Activated CD4-positive, alpha-beta memory T cell treated with anti-CD3 and anti-CD28 coated beads, Interleukin-2, amount 10 ng/mL, durations not matched to agents 7 days and 5 days (primary cell): ENCODE results near the gene PSMB3. TPM values are rescaled to one million over a fixed set of nuclear protein-coding genes. Genes with fewer than 3 reads are reported as not detected.

ENCODE experiments used
- CTCF ChIA-PET: fragments of 350-600 bp; sonication (Branson Sonifier 250); formaldehyde crosslinking; loops from one replicate; lab custom pipeline; 2021; ENCODE audit warnings: antibody characterized with exemption, inconsistent platforms; lab: Charles Lee
- POLR2A ChIA-PET: fragments of 350-600 bp; sonication (Branson Sonifier 250); formaldehyde crosslinking; loops from one replicate; lab custom pipeline; 2021; ENCODE audit warnings: antibody characterized with exemption; lab: Charles Lee
- DNase-seq: peaks from one replicate; pipeline ENCODE4 v3.0.0-alpha.2; 2020
- H3K27ac Mint-ChIP-seq: one replicate; pipeline ENCODE4 v1.8.0; 2021; ENCODE audit warnings: mild to moderate bottlenecking, mixed read lengths
- H3K27me3 Mint-ChIP-seq: one replicate; pipeline ENCODE4 v1.8.0; 2021; ENCODE audit warnings: mixed read lengths
- H3K36me3 Mint-ChIP-seq: one replicate; pipeline ENCODE4 v1.8.0; 2021; ENCODE audit warnings: low read depth, mixed read lengths
- H3K4me1 Mint-ChIP-seq: one replicate; pipeline ENCODE4 v1.8.0; 2021; ENCODE audit warnings: mixed read lengths
- H3K4me3 Mint-ChIP-seq: one replicate; pipeline ENCODE4 v1.8.0; 2021; ENCODE audit warnings: mild to moderate bottlenecking, mixed read lengths
- H3K9me3 Mint-ChIP-seq: one replicate; pipeline ENCODE4 v1.8.0; 2021; ENCODE audit warnings: mixed read lengths
- total RNA-seq, 2 experiments: library from RNA; stranded (reverse); gene quantifications; one replicate each; pipeline ENCODE4 v1.2.3, GENCODE V29; 2021

The PSMB3 gene
- total RNA-seq, 2 experiments from 2014 or later = 241 to 242 TPM

GRCh38 chr17:38709104-38709820 lies 43.3 kb upstream of the PSMB3 start:
- Mint-ChIP-seq H3K9me3 (no peaks in the 10 kb centered on the region), H3K4me3 (no peak overlapping the region), H3K27me3 (no peaks in the 10 kb centered on the region), H3K36me3 (peaks cover 68% of the 10 kb centered on the region), H3K4me1 (peaks cover 65% of the 10 kb centered on the region), H3K27ac (peak overlapping the region; percentile 40)
- CTCF ChIA-PET = interaction anchor here (1.0 to 1.1 kb wide), 2 partner anchors 18 to 26 kb away, joined by 3 to 4 read pairs; no protein-coding TSS in a partner anchor
- no peak for DNase-seq
- POLR2A ChIA-PET = interaction anchor here (2.5 to 13.2 kb wide), 3 partner anchors 12 to 27 kb away, joined by 6 to 419 read pairs (median 52); partner anchors contain the start of gene CISD3

- peak overlapping the region; percentile 40 for H3K27ac Mint-ChIP-seq
- peaks cover 70% of the 10 kb centered on the region for H3K36me3 Mint-ChIP-seq
- CTCF ChIA-PET = interaction anchor here (0.9 to 1.4 kb wide), 4 partner anchors 10 to 33 kb away, joined by 4 to 5 read pairs (median 4); no protein-coding TSS in a partner anchor
- no peak for DNase-seq
- POLR2A ChIA-PET = interaction anchor here (0.8 to 13.2 kb wide), 4 partner anchors 8 to 26 kb away, joined by 3 to 419 read pairs (median 6); no protein-coding TSS in a partner anchor
- no peaks in the 10 kb centered on the region for H3K27me3 Mint-ChIP-seq
- H3K9me3 Mint-ChIP-seq = no peaks in the 10 kb centered on the region
- no peak overlapping the region for H3K4me3 Mint-ChIP-seq
- H3K4me1 Mint-ChIP-seq = peaks cover 68% of the 10 kb centered on the region
Observed at GRCh38 chr17:38709864-38710603, 42.5 kb upstream of the PSMB3 start.

DNA sequence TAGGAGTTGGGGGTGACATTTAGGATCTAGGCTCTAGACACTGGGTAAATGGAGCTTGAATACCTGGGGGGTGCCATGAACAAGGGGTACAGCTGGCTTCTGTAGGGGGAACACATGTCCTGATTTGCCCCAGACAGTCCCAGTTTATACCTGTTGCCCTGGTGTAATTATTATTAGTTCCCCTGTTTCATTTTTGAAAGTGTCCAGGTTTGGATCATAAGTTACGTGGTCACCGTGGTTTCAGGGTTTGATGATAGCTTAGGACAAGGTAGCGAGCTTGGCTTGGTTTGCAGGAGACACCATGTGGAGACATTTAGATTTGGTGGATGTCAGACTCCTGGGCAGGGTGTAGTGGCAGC lies 42.0 kb upstream of the PSMB3 start:
- H3K4me1 Mint-ChIP-seq = peaks cover 71% of the 10 kb centered on the region
- ChIA-PET CTCF (interaction anchor here (0.9 to 1.4 kb wide), 3 partner anchors 9 to 34 kb away, joined by 4 to 5 read pairs (median 4); no protein-coding TSS in a partner anchor), POLR2A (interaction anchor here (0.8 to 13.2 kb wide), 4 partner anchors 9 to 25 kb away, joined by 3 to 419 read pairs (median 6); no protein-coding TSS in a partner anchor)
- peaks cover 76% of the 10 kb centered on the region for H3K36me3 Mint-ChIP-seq
- DNase-seq = no peak
- no peaks in the 10 kb centered on the region for H3K27me3 Mint-ChIP-seq
- H3K9me3 Mint-ChIP-seq = no peaks in the 10 kb centered on the region
- H3K27ac Mint-ChIP-seq = no peak overlapping the region
- H3K4me3 Mint-ChIP-seq = no peak overlapping the region

DNA sequence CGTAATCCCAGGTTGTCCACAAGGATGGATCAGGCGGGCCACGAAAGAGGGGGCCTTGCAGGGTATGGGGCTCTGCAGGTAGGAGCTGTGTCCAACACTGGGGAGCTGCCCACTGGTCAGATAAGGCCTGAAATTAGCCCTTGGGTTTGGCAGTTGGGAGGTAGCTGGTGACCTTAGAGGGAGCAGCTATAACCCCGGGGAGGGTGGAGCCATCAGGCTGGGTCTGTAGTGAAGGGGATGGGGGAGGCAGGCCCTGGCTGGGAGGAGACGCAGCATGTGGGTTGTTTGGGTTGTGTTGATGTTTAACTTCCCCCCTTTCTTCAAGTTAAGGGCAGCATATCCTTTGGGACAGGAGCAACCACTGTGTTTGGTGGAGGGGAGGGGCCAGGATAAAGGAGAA lies 41.6 kb upstream of the PSMB3 start:
- Mint-ChIP-seq H3K27ac (no peak overlapping the region), H3K27me3 (no peaks in the 10 kb centered on the region)
- CTCF ChIA-PET = interaction anchor here (0.9 to 1.4 kb wide), 3 partner anchors 9 to 34 kb away, joined by 4 to 5 read pairs (median 4); no protein-coding TSS in a partner anchor

GRCh38 chr17:38711792-38712571 lies 40.6 kb upstream of the PSMB3 start:
- peaks cover 68% of the 10 kb centered on the region for H3K4me1 Mint-ChIP-seq
- CTCF ChIA-PET = no interaction called here
- peaks cover 75% of the 10 kb centered on the region for H3K36me3 Mint-ChIP-seq
- H3K9me3 Mint-ChIP-seq = no peaks in the 10 kb centered on the region
- no peak for DNase-seq
- H3K4me3 Mint-ChIP-seq = no peak overlapping the region
- POLR2A ChIA-PET = interaction anchor here (2.8 kb wide), 1 partner anchor 16 kb away, joined by 12 read pairs; no protein-coding TSS in a partner anchor
- H3K27me3 Mint-ChIP-seq = no peaks in the 10 kb centered on the region
- no peak overlapping the region for H3K27ac Mint-ChIP-seq

More for the DNA sequence above, 41.6 kb upstream of the PSMB3 start:
- H3K4me1 Mint-ChIP-seq = peaks cover 73% of the 10 kb centered on the region
- POLR2A ChIA-PET = interaction anchor here (0.8 to 13.2 kb wide), 4 partner anchors 9 to 25 kb away, joined by 3 to 419 read pairs (median 6); no protein-coding TSS in a partner anchor
- H3K36me3 Mint-ChIP-seq = peaks cover 77% of the 10 kb centered on the region
- no peak overlapping the region for H3K4me3 Mint-ChIP-seq
- no peak for DNase-seq
- H3K9me3 Mint-ChIP-seq = no peaks in the 10 kb centered on the region

GRCh38 chr17:38712593-38712992 lies 39.9 kb upstream of the PSMB3 start:
- H3K4me3 Mint-ChIP-seq = no peak overlapping the region
- DNase-seq = no peak
- H3K4me1 Mint-ChIP-seq = peaks cover 61% of the 10 kb centered on the region
- H3K27ac Mint-ChIP-seq = no peak overlapping the region
- no peaks in the 10 kb centered on the region for H3K9me3 Mint-ChIP-seq
- ChIA-PET POLR2A (interaction anchor here (2.8 kb wide), 1 partner anchor 15 kb away, joined by 12 read pairs; no protein-coding TSS in a partner anchor), CTCF (no interaction called here)
- H3K36me3 Mint-ChIP-seq = peaks cover 72% of the 10 kb centered on the region
- no peaks in the 10 kb centered on the region for H3K27me3 Mint-ChIP-seq

DNA sequence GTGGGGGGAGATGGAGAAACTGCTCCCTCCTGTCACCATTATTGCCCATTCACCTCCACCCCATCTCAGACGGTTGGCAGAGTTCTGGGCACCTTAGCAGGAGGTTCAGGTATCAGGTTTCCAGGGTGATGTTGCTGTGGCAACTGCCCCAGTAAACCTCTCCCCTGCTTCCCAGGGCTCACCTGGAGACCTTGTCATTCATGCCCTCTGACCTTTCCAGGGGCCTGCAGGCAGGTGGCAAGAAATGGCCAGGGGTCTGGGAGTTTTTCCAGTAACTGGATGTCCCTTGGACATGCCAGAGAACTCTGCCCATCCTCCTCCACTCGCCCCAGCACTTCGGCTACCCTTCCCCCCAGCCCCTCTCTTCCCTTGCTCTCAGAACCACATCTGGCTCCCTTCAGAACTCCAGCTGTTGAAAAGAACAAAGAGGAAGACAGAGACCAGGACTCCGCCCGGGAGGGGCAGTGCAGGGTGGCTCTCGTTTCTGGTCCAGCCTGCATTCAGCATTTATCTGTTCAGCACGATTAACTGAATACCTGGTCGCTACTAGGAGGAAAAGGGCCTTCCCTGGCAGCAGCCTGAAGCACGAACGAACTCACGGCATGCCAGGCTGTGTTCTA lies 39.0 kb upstream of the PSMB3 start:
- ChIA-PET POLR2A (interaction anchor here (2.0 to 16.6 kb wide), 3 partner anchors 9 to 18 kb away, joined by 6 to 419 read pairs (median 12); partner anchors contain the start of gene MLLT6), CTCF (no interaction called here)
- H3K27me3 Mint-ChIP-seq = no peaks in the 10 kb centered on the region
- no peaks in the 10 kb centered on the region for H3K9me3 Mint-ChIP-seq
- H3K27ac Mint-ChIP-seq = no peak overlapping the region
- H3K4me3 Mint-ChIP-seq = no peak overlapping the region
- no peak for DNase-seq
- H3K4me1 Mint-ChIP-seq = peaks cover 54% of the 10 kb centered on the region
- H3K36me3 Mint-ChIP-seq = peaks cover 72% of the 10 kb centered on the region

DNA sequence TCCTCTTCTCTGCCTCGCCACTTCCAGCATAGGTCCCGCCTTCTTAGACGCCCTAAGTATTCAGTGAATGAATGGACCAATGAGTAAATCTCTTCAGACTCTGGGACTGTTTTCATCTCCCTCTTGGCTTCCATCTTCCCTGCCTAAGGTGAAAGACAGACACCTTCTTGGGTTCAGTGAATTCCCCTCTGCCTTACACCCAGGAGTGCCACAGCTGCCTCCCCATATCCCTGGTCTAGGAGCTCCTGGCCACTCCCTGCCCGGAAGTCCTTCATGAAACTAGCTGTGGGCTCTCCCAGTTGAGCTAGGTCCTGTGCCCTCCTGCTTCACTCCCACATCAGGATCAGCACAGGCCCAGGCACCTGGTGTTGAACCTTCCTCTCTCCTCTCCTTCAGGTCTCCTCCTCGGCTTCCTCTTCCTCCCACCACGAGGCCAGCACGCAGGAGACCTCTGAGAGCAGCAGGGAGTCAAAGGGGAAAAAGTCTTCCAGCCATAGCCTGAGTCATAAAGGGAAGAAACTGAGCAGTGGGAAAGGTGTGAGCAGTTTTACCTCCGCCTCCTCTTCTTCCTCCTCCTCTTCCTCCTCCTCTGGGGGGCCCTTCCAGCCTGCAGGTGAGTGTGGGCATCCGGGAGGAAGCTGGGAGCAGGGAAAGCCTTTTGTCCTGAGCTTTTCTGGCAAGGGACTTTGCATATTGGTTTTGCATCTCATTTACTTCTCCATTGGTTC lies 37.2 kb upstream of the PSMB3 start:
- peaks cover 65% of the 10 kb centered on the region for H3K36me3 Mint-ChIP-seq
- no peak for DNase-seq
- peaks cover 40% of the 10 kb centered on the region for H3K4me1 Mint-ChIP-seq
- H3K4me3 Mint-ChIP-seq = no peak overlapping the region
- ChIA-PET POLR2A (interaction anchor here (2.0 to 16.6 kb wide), 4 partner anchors 10 to 37 kb away, joined by 5 to 419 read pairs (median 24); partner anchors contain the start of genes MLLT6 and PSMB3), CTCF (interaction anchor here (1.4 kb wide), 1 partner anchor 13 kb away, joined by 4 read pairs; no protein-coding TSS in a partner anchor)
- H3K27me3 Mint-ChIP-seq = no peaks in the 10 kb centered on the region
- H3K9me3 Mint-ChIP-seq = no peaks in the 10 kb centered on the region
- peak overlapping the region; percentile 61 for H3K27ac Mint-ChIP-seq

- no peak for DNase-seq
- POLR2A ChIA-PET = interaction anchor here (2.2 to 16.6 kb wide), 3 partner anchors 12 to 36 kb away, joined by 5 to 419 read pairs (median 42); partner anchors contain the start of genes MLLT6 and PSMB3
- H3K27me3 Mint-ChIP-seq = no peaks in the 10 kb centered on the region
- no peak overlapping the region for H3K4me3 Mint-ChIP-seq
- H3K36me3 Mint-ChIP-seq = peaks cover 65% of the 10 kb centered on the region
- CTCF ChIA-PET = interaction anchor here (1.4 to 1.6 kb wide), 2 partner anchors 10 to 12 kb away, joined by 4 read pairs; no protein-coding TSS in a partner anchor
- no peaks in the 10 kb centered on the region for H3K9me3 Mint-ChIP-seq
- peaks cover 34% of the 10 kb centered on the region for H3K4me1 Mint-ChIP-seq
- H3K27ac Mint-ChIP-seq = no peak overlapping the region
Observed at GRCh38 chr17:38716368-38717005, 36.1 kb upstream of the PSMB3 start.

GRCh38 chr17:38717139-38717745 lies 35.3 kb upstream of the PSMB3 start:
- CTCF ChIA-PET = interaction anchor here (1.6 kb wide), 1 partner anchor 11 kb away, joined by 4 read pairs; no protein-coding TSS in a partner anchor
- Mint-ChIP-seq H3K4me3 (no peak overlapping the region), H3K27ac (no peak overlapping the region), H3K36me3 (peaks cover 63% of the 10 kb centered on the region), H3K4me1 (peaks cover 29% of the 10 kb centered on the region), H3K27me3 (no peaks in the 10 kb centered on the region), H3K9me3 (no peaks in the 10 kb centered on the region)
- POLR2A ChIA-PET = interaction anchor here (1.4 to 16.6 kb wide), 4 partner anchors 11 to 43 kb away, joined by 3 to 419 read pairs (median 24); partner anchors contain the start of genes MLLT6 and PSMB3
- DNase-seq = no peak
